Caco-2 (cell line): ENCODE data around the gene TACC2. TPM values are rescaled to one million over a fixed set of nuclear protein-coding genes. Genes with fewer than 3 reads are reported as not detected.

ENCODE experiments used
- BruUV-seq: library from RNA; stranded (reverse); fragments of 400-500 nt; replicated peaks from 2 replicates; lab custom pipeline; 2021; lab: Mats Ljungman, UMichigan
- CTCF ChIA-PET: fragments of 300-600 bp; sonication (Branson Sonifier 250); formaldehyde crosslinking; loops from one replicate; lab custom pipeline; 2022; ENCODE audit warnings: antibody characterized with exemption; lab: Charles Lee
- POLR2A ChIA-PET: fragments of 300-600 bp; sonication (Branson Sonifier 250); formaldehyde crosslinking; loops from one replicate; lab custom pipeline; 2022; ENCODE audit warnings: antibody characterized with exemption; lab: Charles Lee
- DNase-seq, 2 experiments: peaks; one replicate each; pipeline versions ENCODE4 v3.0.0 to v3.0.0-alpha.2; 2020 to 2022
- H3K27me3 ChIP-seq: replicated peaks from 2 replicates; pipeline ENCODE4 v1.6.0; 2011; ENCODE audit warnings: low read length; ENCODE audit not compliant: control insufficient read depth, insufficient read depth
- H3K36me3 ChIP-seq: 2 replicates; pipeline ENCODE4 v1.5.1; 2011; ENCODE audit warnings: low read length; ENCODE audit not compliant: control insufficient read depth, insufficient read depth
- H3K4me1 ChIP-seq: fragments of 250-450 bp; sonication (Bioruptor Pico); 2 replicates; pipeline ENCODE4 v1.5.1; 2020; ENCODE audit warnings: mild to moderate bottlenecking
- H3K4me3 ChIP-seq: 2 replicates; pipeline ENCODE4 v1.5.1; 2011; ENCODE audit warnings: low read depth, mild to moderate bottlenecking, control low read depth, low read length
- H3K9me3 ChIP-seq: fragments of 250-450 bp; sonication (Bioruptor Pico); 2 replicates; pipeline ENCODE4 v1.5.1; 2020; ENCODE audit warnings: mild to moderate bottlenecking, moderate library complexity
- H3K27ac Mint-ChIP-seq: one replicate; pipeline ENCODE4 v1.8.0; 2022; ENCODE audit warnings: mixed read lengths; ENCODE audit not compliant: unreplicated experiment
- H3K27me3 Mint-ChIP-seq: one replicate; pipeline ENCODE4 v1.8.0; 2022; ENCODE audit warnings: mixed read lengths; ENCODE audit not compliant: insufficient read depth, unreplicated experiment
- H3K36me3 Mint-ChIP-seq: one replicate; pipeline ENCODE4 v1.8.0; 2022; ENCODE audit warnings: mild to moderate bottlenecking, mixed read lengths; ENCODE audit not compliant: insufficient read depth, unreplicated experiment
- H3K4me1 Mint-ChIP-seq: one replicate; pipeline ENCODE4 v1.8.0; 2022; ENCODE audit warnings: low read depth, mixed read lengths; ENCODE audit not compliant: unreplicated experiment
- H3K4me3 Mint-ChIP-seq: one replicate; pipeline ENCODE4 v1.8.0; 2022; ENCODE audit warnings: mild to moderate bottlenecking, moderate library complexity, mixed read lengths; ENCODE audit not compliant: unreplicated experiment
- H3K9me3 Mint-ChIP-seq: one replicate; pipeline ENCODE4 v1.8.0; 2022; ENCODE audit warnings: mixed read lengths; ENCODE audit not compliant: unreplicated experiment
- intact Hi-C: fragments of 100-400 bp; cut with micrococcal nuclease; formaldehyde crosslinking; loops from one replicate; pipeline ENCODE4 v1.10.0; 2022; ENCODE audit not compliant: unreplicated experiment
- total RNA-seq: library from RNA; stranded (reverse); gene quantifications from 2 replicates; pipeline ENCODE4 v1.2.3, GENCODE V29; 2022
- TF ChIP-seq, protein P1 (sequence below), 2 experiments: fragments of 200-600 bp in 1 of 2; IDR thresholded peaks; 1 replicate in 1 of 2; 2 replicates in 1 of 2; pipeline versions ENCODE4 v1.5.1 to v1.8.0; 2011 to 2022; ENCODE audit warnings: antibody characterized with exemption in 1 of 2, control low read depth in 1 of 2, inconsistent platforms in 1 of 2, low read depth in 1 of 2, low read length in 1 of 2, mild to moderate bottlenecking in 1 of 2, moderate library complexity in 1 of 2; ENCODE audit not compliant: insufficient read depth in 1 of 2, severe bottlenecking in 1 of 2, unreplicated experiment in 1 of 2

Gene TACC2
- total RNA-seq, 1 experiment from 2014 or later: 117 TPM

DNA sequence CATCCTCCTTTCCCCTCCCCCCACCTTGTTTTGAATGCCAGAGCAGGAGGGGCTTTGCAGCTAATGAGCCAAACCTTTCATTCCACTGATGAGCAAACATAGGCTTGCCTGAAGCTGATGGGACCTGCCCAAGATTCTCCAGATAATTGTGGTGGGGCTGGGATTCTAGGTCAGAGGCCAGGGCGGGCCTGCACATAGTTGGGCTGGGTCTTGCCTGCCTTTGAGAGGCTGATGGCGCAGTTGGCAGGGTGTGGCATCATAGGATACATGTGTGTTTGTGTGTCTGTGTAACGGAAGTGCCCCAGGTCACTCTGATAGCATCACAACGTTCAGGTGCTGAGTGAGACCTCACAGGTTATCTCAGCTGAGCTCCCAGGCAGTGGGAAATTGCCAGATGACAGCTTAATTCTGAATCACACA is 305.0 kb downstream of the TACC2 start:
- DNase-seq: peak; percentile 61 to 90
- ChIA-PET CTCF (interaction anchor here (1.0 to 1.6 kb wide), 3 partner anchors 14 to 26 kb away, joined by 4 to 7 read pairs (median 5); no protein-coding TSS in a partner anchor), POLR2A (interaction anchor here (0.9 kb wide), 1 partner anchor 80 kb away, joined by 4 read pairs; no protein-coding TSS in a partner anchor)
- Histone ChIP-seq H3K4me1 (peaks cover 32% of the 10 kb centered on the region), H3K4me3 (no peak overlapping the region), H3K36me3 (no peaks in the 10 kb centered on the region), H3K27me3 (no peaks in the 10 kb centered on the region), H3K9me3 (no peaks in the 10 kb centered on the region)
- H3K27me3 Mint-ChIP-seq: no peaks in the 10 kb centered on the region
- TF ChIP-seq, protein P1, sequence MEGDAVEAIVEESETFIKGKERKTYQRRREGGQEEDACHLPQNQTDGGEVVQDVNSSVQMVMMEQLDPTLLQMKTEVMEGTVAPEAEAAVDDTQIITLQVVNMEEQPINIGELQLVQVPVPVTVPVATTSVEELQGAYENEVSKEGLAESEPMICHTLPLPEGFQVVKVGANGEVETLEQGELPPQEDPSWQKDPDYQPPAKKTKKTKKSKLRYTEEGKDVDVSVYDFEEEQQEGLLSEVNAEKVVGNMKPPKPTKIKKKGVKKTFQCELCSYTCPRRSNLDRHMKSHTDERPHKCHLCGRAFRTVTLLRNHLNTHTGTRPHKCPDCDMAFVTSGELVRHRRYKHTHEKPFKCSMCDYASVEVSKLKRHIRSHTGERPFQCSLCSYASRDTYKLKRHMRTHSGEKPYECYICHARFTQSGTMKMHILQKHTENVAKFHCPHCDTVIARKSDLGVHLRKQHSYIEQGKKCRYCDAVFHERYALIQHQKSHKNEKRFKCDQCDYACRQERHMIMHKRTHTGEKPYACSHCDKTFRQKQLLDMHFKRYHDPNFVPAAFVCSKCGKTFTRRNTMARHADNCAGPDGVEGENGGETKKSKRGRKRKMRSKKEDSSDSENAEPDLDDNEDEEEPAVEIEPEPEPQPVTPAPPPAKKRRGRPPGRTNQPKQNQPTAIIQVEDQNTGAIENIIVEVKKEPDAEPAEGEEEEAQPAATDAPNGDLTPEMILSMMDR (IDR thresholded peaks at IDR 0.05; ENCODE audit: insufficient read depth in 1 of 2, low read depth in 1 of 2, low read length in 1 of 2, severe bottlenecking in 1 of 2, unreplicated experiment in 1 of 2): no peak
- peaks cover 22% of the 10 kb centered on the region for H3K4me1 Mint-ChIP-seq
- H3K36me3 Mint-ChIP-seq: no peaks in the 10 kb centered on the region
- peak overlapping the region; percentile 1 for H3K27ac Mint-ChIP-seq
- no peak overlapping the region for H3K4me3 Mint-ChIP-seq
- no TSS peak for BruUV-seq
- intact Hi-C loops: no loop called here
- no peaks in the 10 kb centered on the region for H3K9me3 Mint-ChIP-seq

DNA sequence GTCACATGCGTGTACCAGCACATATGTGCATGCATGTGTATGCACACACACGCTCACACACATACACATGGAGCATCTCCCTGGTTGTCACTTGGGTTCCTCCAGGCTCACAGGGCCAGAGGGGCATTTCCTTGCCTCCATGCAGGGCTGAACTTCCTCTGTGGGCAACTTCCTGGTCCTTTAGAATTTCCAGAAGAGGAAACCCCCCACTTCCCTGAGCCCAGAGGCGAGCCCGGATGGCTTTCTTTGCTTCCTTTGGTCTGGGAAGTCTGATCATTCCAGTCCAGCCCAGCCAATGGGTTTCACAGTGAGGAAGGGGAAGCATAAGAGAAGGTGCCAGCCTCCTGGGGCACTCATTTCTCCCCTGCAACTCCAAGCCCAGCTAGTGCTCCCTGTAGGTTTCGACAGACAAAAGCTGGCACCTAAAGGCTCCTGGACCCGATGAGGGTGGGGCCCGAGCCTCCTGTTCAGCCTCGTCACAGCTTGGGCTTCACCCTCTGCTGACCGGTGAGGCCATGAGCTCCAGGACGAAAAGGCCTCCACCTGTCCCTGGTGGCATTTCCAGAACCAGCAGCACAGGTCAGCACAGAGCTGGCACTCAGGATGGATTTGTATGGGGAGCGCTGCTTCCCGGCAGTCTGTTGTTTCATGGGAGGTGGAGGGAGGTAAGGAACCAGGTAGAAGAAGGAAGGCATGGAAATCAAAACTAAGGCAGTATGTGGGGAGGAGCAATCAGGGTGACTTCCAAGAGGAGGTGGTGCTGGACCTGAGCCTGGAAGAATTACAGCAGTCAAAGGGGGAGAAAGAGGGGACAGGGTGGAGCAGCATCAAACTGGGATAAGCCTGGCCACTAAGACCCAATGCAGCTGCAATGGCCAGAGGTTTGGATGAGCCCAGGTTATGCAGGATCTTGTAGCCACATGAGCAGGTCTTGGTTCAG is 305.8 kb downstream of the TACC2 start:
- ChIA-PET POLR2A (no interaction called here), CTCF (interaction anchor here (1.3 to 1.6 kb wide), 2 partner anchors 15 to 27 kb away, joined by 4 to 5 read pairs; no protein-coding TSS in a partner anchor)
- TF ChIP-seq, protein P1 (IDR thresholded peaks at IDR 0.05; ENCODE audit: insufficient read depth in 1 of 2, low read depth in 1 of 2, low read length in 1 of 2, severe bottlenecking in 1 of 2, unreplicated experiment in 1 of 2): no peak
- intact Hi-C loops: no loop called here
- Histone ChIP-seq H3K9me3 (no peaks in the 10 kb centered on the region), H3K4me3 (no peak overlapping the region), H3K4me1 (peaks cover 32% of the 10 kb centered on the region), H3K27me3 (no peaks in the 10 kb centered on the region), H3K36me3 (no peaks in the 10 kb centered on the region)
- no TSS peak for BruUV-seq
- no peak overlapping the region for H3K27ac Mint-ChIP-seq
- H3K4me1 Mint-ChIP-seq: peaks cover 22% of the 10 kb centered on the region
- no peaks in the 10 kb centered on the region for H3K36me3 Mint-ChIP-seq
- no peaks in the 10 kb centered on the region for H3K9me3 Mint-ChIP-seq
- DNase-seq: no peak
- H3K4me3 Mint-ChIP-seq: no peak overlapping the region
- no peaks in the 10 kb centered on the region for H3K27me3 Mint-ChIP-seq

DNA sequence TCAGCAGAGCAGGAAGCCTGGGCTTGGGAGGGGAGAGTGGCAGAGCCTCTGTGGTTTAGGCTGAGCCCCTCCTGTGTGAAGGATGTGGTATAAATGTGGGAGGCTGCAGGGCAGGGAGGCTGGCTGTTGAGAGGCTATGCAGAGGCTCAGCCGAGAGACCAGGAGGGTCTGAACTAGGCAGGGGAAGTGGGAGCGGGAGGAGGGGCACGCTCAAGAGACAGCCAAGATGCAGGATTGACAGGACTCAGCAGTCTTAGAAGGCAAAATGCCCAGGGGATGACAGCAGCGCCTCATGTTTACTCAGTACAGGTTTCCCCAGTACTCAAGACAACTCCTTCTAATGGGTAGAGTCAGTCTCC is 306.5 kb downstream of the TACC2 start:
- no TSS peak for BruUV-seq
- intact Hi-C loops: no loop called here
- POLR2A ChIA-PET: no interaction called here

More for the DNA sequence above, 306.5 kb downstream of the TACC2 start:
- Histone ChIP-seq H3K4me3 (no peak overlapping the region), H3K36me3 (no peaks in the 10 kb centered on the region), H3K27me3 (no peaks in the 10 kb centered on the region), H3K9me3 (no peaks in the 10 kb centered on the region), H3K4me1 (peaks cover 32% of the 10 kb centered on the region)
- no peak overlapping the region for H3K27ac Mint-ChIP-seq
- no peaks in the 10 kb centered on the region for H3K27me3 Mint-ChIP-seq
- H3K9me3 Mint-ChIP-seq: no peaks in the 10 kb centered on the region
- H3K4me3 Mint-ChIP-seq: no peak overlapping the region
- H3K4me1 Mint-ChIP-seq: peaks cover 22% of the 10 kb centered on the region
- DNase-seq: no peak
- TF ChIP-seq, protein P1 (IDR thresholded peaks at IDR 0.05; ENCODE audit: insufficient read depth in 1 of 2, low read depth in 1 of 2, low read length in 1 of 2, severe bottlenecking in 1 of 2, unreplicated experiment in 1 of 2): no peak
- CTCF ChIA-PET: no interaction called here
- H3K36me3 Mint-ChIP-seq: no peaks in the 10 kb centered on the region
